ENCODE measurements around the gene WDPCP. TPM values are rescaled to one million over a fixed set of nuclear protein-coding genes. Genes with fewer than 3 reads are reported as not detected.
"Not testable (repeated sequence)": the region's sequence is repeated elsewhere in the genome, so short reads cannot be mapped to it uniquely, and the experiment has no call there.

The WDPCP gene
- total RNA-seq, 5 donors from 2014 or later (not counting 1 experiment from before 2014, with no cell fraction given): 8.5 to 19.0 (median 11.5) TPM

DNA sequence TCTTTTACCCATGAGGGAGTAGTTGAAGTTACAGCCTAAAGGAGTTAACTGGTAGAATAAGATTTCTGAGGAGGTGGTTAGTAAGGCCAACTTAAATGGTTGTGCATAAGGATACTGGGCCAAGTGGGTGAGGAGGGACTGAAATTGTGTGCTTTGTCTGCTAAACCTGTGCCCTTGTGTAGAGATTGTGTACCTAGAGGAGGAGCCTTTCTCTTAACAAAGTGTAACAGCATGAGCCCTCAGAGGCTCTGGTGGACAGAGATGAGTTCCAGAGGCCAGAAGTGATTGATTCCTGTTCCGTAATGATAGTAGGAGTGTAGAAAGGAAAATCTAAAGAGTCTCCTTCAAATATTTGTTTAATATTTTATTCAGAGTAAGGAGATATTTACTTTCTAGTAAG lies 494.8 kb downstream of the WDPCP start:
- no CpG with 5 or more reads among the region's 1 CpG for WGBS (ENCODE audit: insufficient coverage)
- Mint-ChIP-seq H3K4me1 (no peaks in the 10 kb centered on the region), H3K4me3 (no peak overlapping the region), H3K27me3 (peaks cover 0 to 16% of the 10 kb centered on the region in 2 donors), H3K9me3 (no peaks in the 10 kb centered on the region), H3K36me3 (no peaks in the 10 kb centered on the region), H3K27ac (no peak overlapping the region)
- DNase-seq: no peak
- ChIA-PET CTCF (no interaction called here), POLR2A (no interaction called here)
- no peaks in the 10 kb centered on the region for H3K36me3 ChIP-seq (ENCODE audit: control insufficient read depth in 2 of 2, extremely low read depth in 1 of 2, insufficient read depth in 1 of 2, low read length in 1 of 2)
- H3K4me3 ChIP-seq (ENCODE audit: control insufficient read depth in 1 of 2, extremely low read depth in 1 of 2, low read length in 1 of 2): no peak overlapping the region
- no peaks in the 10 kb centered on the region for H3K9me3 ChIP-seq
- ATAC-seq (replicated peaks in 1 of 4): no peak
- H3K27ac ChIP-seq (ENCODE audit: low read length): no peak overlapping the region
- no peaks in the 10 kb centered on the region for H3K4me1 ChIP-seq (ENCODE audit: control insufficient read depth in 1 of 2, extremely low read depth in 1 of 2, insufficient read depth in 2 of 2, low read length in 2 of 2)
- H3K27me3 ChIP-seq (replicated peaks in 1 of 2; ENCODE audit: control insufficient read depth in 2 of 2, extremely low read depth in 1 of 2, insufficient read depth in 2 of 2, low read length in 1 of 2): no peaks in the 10 kb centered on the region

DNA sequence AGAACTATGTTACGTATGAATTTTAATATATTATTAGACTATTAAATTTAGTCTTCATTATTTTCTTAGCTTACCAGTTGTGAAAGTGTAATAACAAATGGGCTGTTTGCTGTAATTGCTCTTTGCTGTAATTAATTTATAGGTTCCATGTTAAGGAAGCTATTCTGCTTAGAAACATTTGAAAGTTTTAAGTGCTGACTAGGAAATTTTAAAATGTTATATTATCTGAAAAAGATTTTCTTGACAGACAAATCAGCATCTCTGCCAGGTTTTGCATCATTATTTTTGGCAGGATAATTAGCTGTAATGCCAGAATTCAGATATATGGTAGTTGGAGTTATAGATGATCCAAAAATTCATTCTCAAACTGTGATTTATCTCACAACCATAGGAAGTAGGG lies 495.4 kb downstream of the WDPCP start:
- no peaks in the 10 kb centered on the region for H3K36me3 ChIP-seq (ENCODE audit: control insufficient read depth in 2 of 2, extremely low read depth in 1 of 2, insufficient read depth in 1 of 2, low read length in 1 of 2)
- no peak overlapping the region for H3K4me3 Mint-ChIP-seq
- no peaks in the 10 kb centered on the region for H3K9me3 Mint-ChIP-seq
- no peak overlapping the region for H3K27ac ChIP-seq (ENCODE audit: low read length)
- no peak overlapping the region for H3K27ac Mint-ChIP-seq
- WGBS (ENCODE audit: insufficient coverage): no CpG with 5 or more reads among the region's 1 CpG
- POLR2A ChIA-PET: no interaction called here
- H3K36me3 Mint-ChIP-seq: no peaks in the 10 kb centered on the region
- CTCF ChIA-PET: no interaction called here
- H3K27me3 Mint-ChIP-seq: peaks cover 0 to 16% of the 10 kb centered on the region in 2 donors
- ATAC-seq (replicated peaks in 1 of 4) (no peak), DNase-seq (no peak)
- H3K4me1 Mint-ChIP-seq: no peaks in the 10 kb centered on the region
- no peaks in the 10 kb centered on the region for H3K9me3 ChIP-seq
- H3K4me3 ChIP-seq (ENCODE audit: control insufficient read depth in 1 of 2, extremely low read depth in 1 of 2, low read length in 1 of 2): no peak overlapping the region
- H3K4me1 ChIP-seq (ENCODE audit: control insufficient read depth in 1 of 2, extremely low read depth in 1 of 2, insufficient read depth in 2 of 2, low read length in 2 of 2): no peaks in the 10 kb centered on the region
- no peaks in the 10 kb centered on the region for H3K27me3 ChIP-seq (replicated peaks in 1 of 2; ENCODE audit: control insufficient read depth in 2 of 2, extremely low read depth in 1 of 2, insufficient read depth in 2 of 2, low read length in 1 of 2)

GRCh38 chr2:63092401-63092800 lies 495.9 kb downstream of the WDPCP start:
- no peak overlapping the region for H3K27ac Mint-ChIP-seq
- Histone ChIP-seq H3K27ac (ENCODE audit: low read length) (no peak overlapping the region), H3K9me3 (no peaks in the 10 kb centered on the region), H3K36me3 (ENCODE audit: control insufficient read depth in 2 of 2, extremely low read depth in 1 of 2, insufficient read depth in 1 of 2, low read length in 1 of 2) (no peaks in the 10 kb centered on the region), H3K4me1 (ENCODE audit: control insufficient read depth in 1 of 2, extremely low read depth in 1 of 2, insufficient read depth in 2 of 2, low read length in 2 of 2) (no peaks in the 10 kb centered on the region), H3K4me3 (ENCODE audit: control insufficient read depth in 1 of 2, extremely low read depth in 1 of 2, low read length in 1 of 2) (no peak overlapping the region), H3K27me3 (replicated peaks in 1 of 2; ENCODE audit: control insufficient read depth in 2 of 2, extremely low read depth in 1 of 2, insufficient read depth in 2 of 2, low read length in 1 of 2) (no peaks in the 10 kb centered on the region)
- WGBS (ENCODE audit: insufficient coverage): no CpG with 5 or more reads among the region's 1 CpG
- H3K27me3 Mint-ChIP-seq: peaks cover 0 to 16% of the 10 kb centered on the region in 2 donors
- H3K4me1 Mint-ChIP-seq: no peaks in the 10 kb centered on the region
- no peaks in the 10 kb centered on the region for H3K9me3 Mint-ChIP-seq
- H3K36me3 Mint-ChIP-seq: no peaks in the 10 kb centered on the region
- CTCF ChIA-PET: no interaction called here
- H3K4me3 Mint-ChIP-seq: no peak overlapping the region
- ATAC-seq (replicated peaks in 1 of 4): no peak
- POLR2A ChIA-PET: no interaction called here
- no peak for DNase-seq

- Histone ChIP-seq H3K36me3 (ENCODE audit: control insufficient read depth in 2 of 2, extremely low read depth in 1 of 2, insufficient read depth in 1 of 2, low read length in 1 of 2) (no peaks in the 10 kb centered on the region), H3K9me3 (no peaks in the 10 kb centered on the region), H3K27me3 (replicated peaks in 1 of 2; ENCODE audit: control insufficient read depth in 2 of 2, extremely low read depth in 1 of 2, insufficient read depth in 2 of 2, low read length in 1 of 2) (no peaks in the 10 kb centered on the region), H3K27ac (ENCODE audit: low read length) (no peak overlapping the region), H3K4me1 (ENCODE audit: control insufficient read depth in 1 of 2, extremely low read depth in 1 of 2, insufficient read depth in 2 of 2, low read length in 2 of 2) (no peaks in the 10 kb centered on the region), H3K4me3 (ENCODE audit: control insufficient read depth in 1 of 2, extremely low read depth in 1 of 2, low read length in 1 of 2) (no peak overlapping the region)
- POLR2A ChIA-PET: no interaction called here
- CTCF ChIA-PET: no interaction called here
- no peak overlapping the region for H3K4me3 Mint-ChIP-seq
- no CpG with 5 or more reads among the region's 1 CpG for WGBS (ENCODE audit: insufficient coverage)
- H3K27me3 Mint-ChIP-seq: peaks cover 8 to 14% of the 10 kb centered on the region in 2 donors
- DNase-seq: no peak
- no peaks in the 10 kb centered on the region for H3K36me3 Mint-ChIP-seq
- no peak overlapping the region for H3K27ac Mint-ChIP-seq
- H3K9me3 Mint-ChIP-seq: no peaks in the 10 kb centered on the region
- no peaks in the 10 kb centered on the region for H3K4me1 Mint-ChIP-seq
- no peak for ATAC-seq (replicated peaks in 1 of 4)
These were observed 501.6 kb downstream of the WDPCP start for GRCh38 chr2:63086687-63087086.

DNA sequence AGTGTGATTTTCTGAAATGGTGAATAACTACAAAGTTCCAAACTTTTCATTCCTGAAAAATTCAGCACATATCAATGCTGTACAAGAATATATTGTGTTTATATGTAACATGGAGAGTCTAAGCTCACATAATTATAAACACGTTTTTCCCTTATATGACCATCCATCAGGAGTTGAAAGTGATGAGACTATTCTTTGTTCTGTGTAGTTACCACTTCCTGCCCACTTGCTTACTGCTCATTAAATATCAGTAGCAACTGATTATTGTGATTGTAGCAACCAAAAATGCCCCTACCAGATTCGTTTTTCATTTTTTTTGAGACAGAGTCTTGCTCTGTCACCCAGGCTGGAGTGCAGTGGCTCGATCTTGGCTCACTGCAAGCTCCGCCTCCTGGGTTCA lies 506.9 kb downstream of the WDPCP start:
- ATAC-seq (replicated peaks in 1 of 4) (no peak), DNase-seq (no peak)
- no peak overlapping the region for H3K27ac ChIP-seq (ENCODE audit: low read length)
- H3K9me3 ChIP-seq: no peaks in the 10 kb centered on the region
- H3K4me1 ChIP-seq (ENCODE audit: control insufficient read depth in 1 of 2, extremely low read depth in 1 of 2, insufficient read depth in 2 of 2, low read length in 2 of 2): no peaks in the 10 kb centered on the region
- Mint-ChIP-seq H3K9me3 (peaks cover 0 to 2% (median 0%) of the 10 kb centered on the region in 3 donors), H3K36me3 (no peaks in the 10 kb centered on the region), H3K4me3 (no peak overlapping the region), H3K27me3 (peaks cover 25 to 30% of the 10 kb centered on the region in 2 donors), H3K4me1 (no peaks in the 10 kb centered on the region), H3K27ac (no peak overlapping the region)
- CTCF ChIA-PET: no interaction called here
- H3K36me3 ChIP-seq (ENCODE audit: control insufficient read depth in 2 of 2, extremely low read depth in 1 of 2, insufficient read depth in 1 of 2, low read length in 1 of 2): no peaks in the 10 kb centered on the region
- no peaks in the 10 kb centered on the region for H3K27me3 ChIP-seq (replicated peaks in 1 of 2; ENCODE audit: control insufficient read depth in 2 of 2, extremely low read depth in 1 of 2, insufficient read depth in 2 of 2, low read length in 1 of 2)
- POLR2A ChIA-PET: no interaction called here
- no peak overlapping the region for H3K4me3 ChIP-seq (ENCODE audit: control insufficient read depth in 1 of 2, extremely low read depth in 1 of 2, low read length in 1 of 2)
- WGBS (ENCODE audit: insufficient coverage): 67% methylated on average over 3 of the region's 4 CpGs

DNA sequence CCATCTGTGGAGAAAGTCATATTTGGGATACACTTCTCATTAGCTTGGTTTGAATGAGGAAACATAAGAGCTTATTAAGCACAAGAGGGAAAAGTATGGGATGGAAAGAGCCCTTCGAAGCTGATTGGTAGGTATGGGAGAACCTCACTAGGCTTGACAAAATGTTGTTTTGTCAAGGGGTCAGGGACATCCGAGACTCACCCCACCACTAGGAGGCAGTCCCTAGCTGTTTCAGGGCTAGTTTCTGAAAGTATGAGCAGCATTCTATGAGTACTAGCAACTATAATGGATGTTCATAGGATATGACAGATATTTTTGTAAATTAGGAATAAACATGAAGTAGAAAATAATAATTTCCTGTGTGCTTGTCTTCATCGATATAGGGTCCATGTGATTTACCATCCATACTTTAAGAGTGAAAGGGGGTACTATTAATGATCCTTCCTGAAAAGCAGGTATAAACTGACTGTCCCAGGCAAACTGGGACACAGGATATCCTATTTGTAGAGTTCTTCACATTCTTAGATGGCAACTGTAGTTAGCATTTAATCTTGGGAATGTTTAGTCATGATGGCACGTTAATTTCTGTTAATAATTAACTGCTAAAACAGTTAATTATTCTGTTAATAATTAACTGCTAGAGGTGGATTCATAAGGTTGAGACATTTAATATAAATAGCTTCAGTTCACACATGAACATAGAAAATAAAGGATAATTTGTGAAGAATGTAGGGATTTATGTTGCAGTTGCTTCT lies 509.2 kb downstream of the WDPCP start:
- CTCF ChIA-PET: no interaction called here
- WGBS (ENCODE audit: insufficient coverage): no CpG with 5 or more reads among the region's 4 CpGs

GRCh38 chr2:63074399-63074798 lies 513.9 kb downstream of the WDPCP start:
- no CpG with 5 or more reads among the region's 4 CpGs for WGBS (ENCODE audit: insufficient coverage)
- H3K27me3 ChIP-seq (replicated peaks in 1 of 2; ENCODE audit: control insufficient read depth in 2 of 2, extremely low read depth in 1 of 2, insufficient read depth in 2 of 2, low read length in 1 of 2); H3K4me3 ChIP-seq (ENCODE audit: control insufficient read depth in 1 of 2, extremely low read depth in 1 of 2, low read length in 1 of 2); H3K27ac Mint-ChIP-seq; H3K27ac ChIP-seq (ENCODE audit: low read length); H3K36me3 ChIP-seq (ENCODE audit: control insufficient read depth in 2 of 2, extremely low read depth in 1 of 2, insufficient read depth in 1 of 2, low read length in 1 of 2); H3K9me3 Mint-ChIP-seq; H3K9me3 ChIP-seq; H3K4me1 ChIP-seq (ENCODE audit: control insufficient read depth in 1 of 2, extremely low read depth in 1 of 2, insufficient read depth in 2 of 2, low read length in 2 of 2); H3K4me1 Mint-ChIP-seq; POLR2A ChIA-PET; H3K36me3 Mint-ChIP-seq; CTCF ChIA-PET; H3K4me3 Mint-ChIP-seq; DNase-seq; ATAC-seq (replicated peaks in 1 of 4): not testable (repeated sequence)
- peaks cover 24 to 32% of the 10 kb centered on the region in 2 donors for H3K27me3 Mint-ChIP-seq

More for the DNA sequence above, 509.2 kb downstream of the WDPCP start:
- Histone ChIP-seq H3K4me3 (ENCODE audit: control insufficient read depth in 1 of 2, extremely low read depth in 1 of 2, low read length in 1 of 2) (no peak overlapping the region), H3K36me3 (ENCODE audit: control insufficient read depth in 2 of 2, extremely low read depth in 1 of 2, insufficient read depth in 1 of 2, low read length in 1 of 2) (no peaks in the 10 kb centered on the region), H3K9me3 (no peaks in the 10 kb centered on the region), H3K4me1 (ENCODE audit: control insufficient read depth in 1 of 2, extremely low read depth in 1 of 2, insufficient read depth in 2 of 2, low read length in 2 of 2) (no peaks in the 10 kb centered on the region), H3K27me3 (replicated peaks in 1 of 2; ENCODE audit: control insufficient read depth in 2 of 2, extremely low read depth in 1 of 2, insufficient read depth in 2 of 2, low read length in 1 of 2) (no peaks in the 10 kb centered on the region), H3K27ac (ENCODE audit: low read length) (no peak overlapping the region)
- H3K27me3 Mint-ChIP-seq: peaks cover 15 to 33% of the 10 kb centered on the region in 2 donors
- no peaks in the 10 kb centered on the region for H3K4me1 Mint-ChIP-seq
- ATAC-seq (replicated peaks in 1 of 4) (no peak), DNase-seq (no peak)
- H3K27ac Mint-ChIP-seq: no peak overlapping the region
- peaks cover 0 to 2% (median 0%) of the 10 kb centered on the region in 3 donors for H3K9me3 Mint-ChIP-seq
- POLR2A ChIA-PET: no interaction called here
- no peaks in the 10 kb centered on the region for H3K36me3 Mint-ChIP-seq
- H3K4me3 Mint-ChIP-seq: no peak overlapping the region

Data from T-cell (primary cell).